Measurements from ENCODE around the gene TRIM59.

- TF ChIP-seq CTCF (IDR thresholded peaks at IDR 0.05; ENCODE audit: low read depth, low read length) (no peak), EZH2phosphoT487 (IDR thresholded peaks at IDR 0.05; ENCODE audit: low read depth) (no peak)
These were observed 8.6 kb upstream of the TRIM59 start for GRCh38 chr3:160458151-160458550.

Measured in OCI-LY3 (cell line).